K562 (cell line): ENCODE measurements around the gene QPRT. TPM values are rescaled to one million over a fixed set of nuclear protein-coding genes. Genes with fewer than 3 reads are reported as not detected.

Experiments
- ARID2 ChIP-seq: fragments of 450-650 bp; IDR thresholded peaks from 2 replicates; pipeline ENCODE4 v1.6.1; 2017; ENCODE audit warnings: antibody characterized with exemption, mild to moderate bottlenecking
- EWSR1 ChIP-seq: fragments of 450-650 bp; IDR thresholded peaks from 2 replicates; pipeline ENCODE4 v1.6.1; 2018; ENCODE audit warnings: borderline replicate concordance, mild to moderate bottlenecking, low read depth, moderate library complexity; ENCODE audit not compliant: partially characterized antibody
- GMEB1 ChIP-seq: fragments of 250-450 bp; sonication (Bioruptor Pico); IDR thresholded peaks from 2 replicates; pipeline ENCODE4 v1.4.0; 2020; ENCODE audit warnings: mild to moderate bottlenecking
- HOMEZ ChIP-seq: fragments of 250-450 bp; sonication (Bioruptor Pico); IDR thresholded peaks from 2 replicates; pipeline ENCODE4 v1.4.0; 2020; ENCODE audit warnings: mild to moderate bottlenecking, moderate library complexity
- RBM22 ChIP-seq: fragments of 200-400 bp; formaldehyde crosslinking; IDR thresholded peaks from 2 replicates; pipeline ENCODE4 v1.6.1; 2018; ENCODE audit warnings: low read length, low read depth; ENCODE audit not compliant: poor library complexity, severe bottlenecking
- TCF7L2 ChIP-seq: fragments of 150-350 bp; IDR thresholded peaks from 2 replicates; pipeline ENCODE4 v1.6.1; 2016; ENCODE audit warnings: low read depth, mild to moderate bottlenecking, low read length, moderate library complexity
- ZNF12 ChIP-seq: sonication (generic); formaldehyde crosslinking; IDR thresholded peaks from 2 replicates; pipeline ENCODE4 v1.4.0; 2020; ENCODE audit warnings: mild to moderate bottlenecking, missing genetic modification reagents
- ZNF407 ChIP-seq: fragments of 450-650 bp; IDR thresholded peaks from 2 replicates; pipeline ENCODE4 v1.6.1; 2016; ENCODE audit warnings: low read depth
- polyA plus RNA-seq, 8 experiments: library from polyadenylated mRNA; depleted of rRNA in 4 of 8; stranded (reverse) in 5 of 8; unstranded in 3 of 8; fragments of >200 nt; fragmentation: Nextera tagmentation in 2 of 8; fragmentation: Illumina TruSeq in 1 of 8; extraction: Ambion mirVana in 2 of 8; extraction: Trizol in 1 of 8; gene quantifications; 2 replicates each; pipeline versions ENCODE4 v1.2.1 to v1.2.3, GENCODE V29; 2011 to 2014; ENCODE audit warnings: inconsistent platforms in 1 of 8, missing spikeins in 1 of 8
- total RNA-seq, 7 experiments: library from RNA; depleted of rRNA in 6 of 7; stranded (reverse); fragments of >200 nt in 6 of 7; fragmentation: Illumina TruSeq in 2 of 7; extraction: Trizol in 2 of 7; gene quantifications; 2 replicates each; pipeline versions ENCODE4 v1.2.1 to v1.2.3, GENCODE V29; 2011 to 2021; ENCODE audit warnings: low replicate concordance in 1 of 7
- TF ChIP-seq, protein P1 (sequence below): sonication (generic); formaldehyde crosslinking; IDR thresholded peaks from 2 replicates; pipeline ENCODE4 v1.8.1; 2023; ENCODE audit warnings: mild to moderate bottlenecking, missing genetic modification reagents

QPRT gene
- total and polyA plus RNA-seq, 9 of the 15 experiments (the other 6 are each of a cell fraction or from before 2014, with no cell fraction given) = 7.7 to 112 (median 64.1) TPM

DNA sequence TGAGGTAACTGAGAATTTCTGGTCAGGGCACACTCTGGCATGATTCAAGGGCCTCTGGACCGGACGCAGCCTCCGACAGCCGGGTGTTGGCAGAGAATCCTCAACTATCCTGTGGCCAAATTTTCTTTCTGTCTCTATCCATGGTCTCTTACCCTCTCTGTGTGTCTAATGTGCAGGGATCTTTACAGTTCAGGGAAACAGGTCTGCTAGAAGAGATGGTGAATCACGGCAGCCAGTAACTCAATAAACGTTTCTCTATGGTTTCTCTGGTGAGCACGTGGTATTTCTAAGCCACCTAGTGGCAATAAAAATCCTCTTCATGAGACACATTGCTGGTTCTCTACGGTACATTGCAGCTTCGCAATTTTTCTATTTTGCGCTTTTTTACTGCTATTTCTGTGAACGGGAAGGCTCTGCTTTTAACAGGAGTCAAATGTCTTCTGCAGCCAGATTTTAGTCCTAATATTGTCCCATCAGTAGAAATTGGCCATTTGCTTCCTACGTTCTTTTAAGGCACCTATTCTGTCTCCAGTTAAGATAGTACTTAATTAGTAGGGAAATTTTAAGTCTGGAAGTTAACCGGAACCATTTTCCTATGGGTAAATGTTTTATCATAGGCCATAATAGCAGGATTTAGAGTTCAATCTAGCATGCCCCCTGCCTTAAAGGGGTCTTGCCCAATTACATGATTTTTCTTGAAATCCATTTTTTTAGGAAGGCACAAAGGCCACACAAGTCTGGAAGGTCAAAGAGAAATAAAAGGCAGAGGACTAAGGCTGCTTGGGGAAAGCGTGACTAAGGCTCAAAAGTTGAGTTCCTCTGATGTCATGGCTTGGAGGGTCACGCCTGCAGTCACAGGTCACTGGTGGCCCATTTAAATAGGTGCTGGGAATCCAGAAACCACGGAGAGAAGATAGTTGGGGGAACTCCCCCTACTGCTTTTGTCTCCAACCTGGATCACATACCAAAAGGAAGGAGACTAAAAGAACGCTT, 31.5 kb downstream of the QPRT start (continued):
- TF ChIP-seq HOMEZ (no peak), RBM22 (no peak), TCF7L2 (no peak), GMEB1 (CRISPR knock-in tag) (no peak), EWSR1 (no peak), ARID2 (no peak), ZNF407 (no peak), ZNF12 (no peak)
- TF ChIP-seq, protein P1, sequence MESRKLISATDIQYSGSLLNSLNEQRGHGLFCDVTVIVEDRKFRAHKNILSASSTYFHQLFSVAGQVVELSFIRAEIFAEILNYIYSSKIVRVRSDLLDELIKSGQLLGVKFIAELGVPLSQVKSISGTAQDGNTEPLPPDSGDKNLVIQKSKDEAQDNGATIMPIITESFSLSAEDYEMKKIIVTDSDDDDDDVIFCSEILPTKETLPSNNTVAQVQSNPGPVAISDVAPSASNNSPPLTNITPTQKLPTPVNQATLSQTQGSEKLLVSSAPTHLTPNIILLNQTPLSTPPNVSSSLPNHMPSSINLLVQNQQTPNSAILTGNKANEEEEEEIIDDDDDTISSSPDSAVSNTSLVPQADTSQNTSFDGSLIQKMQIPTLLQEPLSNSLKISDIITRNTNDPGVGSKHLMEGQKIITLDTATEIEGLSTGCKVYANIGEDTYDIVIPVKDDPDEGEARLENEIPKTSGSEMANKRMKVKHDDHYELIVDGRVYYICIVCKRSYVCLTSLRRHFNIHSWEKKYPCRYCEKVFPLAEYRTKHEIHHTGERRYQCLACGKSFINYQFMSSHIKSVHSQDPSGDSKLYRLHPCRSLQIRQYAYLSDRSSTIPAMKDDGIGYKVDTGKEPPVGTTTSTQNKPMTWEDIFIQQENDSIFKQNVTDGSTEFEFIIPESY (CRISPR knock-in tag) = no peak
